IMR-90 (cell line): ENCODE data around the gene GPT2. TPM values are rescaled to one million over a fixed set of nuclear protein-coding genes. Genes with fewer than 3 reads are reported as not detected.

ENCODE experiments used
- ATAC-seq: fragments of 200-7000 bp; cut with Tn5 transposase; 2 replicates; pipeline ENCODE4 v1.9.1; 2020; ENCODE audit warnings: low read depth, mild to moderate bottlenecking, moderate library complexity
- BruUV-seq: library from RNA; stranded (reverse); fragments of 400-500 nt; replicated peaks from 2 replicates; lab custom pipeline; 2021; lab: Mats Ljungman, UMichigan
- CTCF ChIA-PET: fragments of 300-600 bp; formaldehyde crosslinking; extraction: SDS; loops from one replicate; lab custom pipeline; 2021; ENCODE audit warnings: antibody characterized with exemption; lab: Yijun Ruan, JAX
- POLR2A ChIA-PET: fragments of 300-600 bp; sonication (Branson Sonifier 250); formaldehyde crosslinking; loops from one replicate; lab custom pipeline; 2022; ENCODE audit warnings: antibody characterized with exemption; ENCODE audit not compliant: unreplicated experiment; lab: Charles Lee
- DNase-seq: peaks from one replicate; pipeline ENCODE4 v3.0.0; 2013
- H2AFZ ChIP-seq: replicated peaks from 2 replicates; pipeline ENCODE3; 2013; ENCODE audit warnings: low read length, mild to moderate bottlenecking; ENCODE audit not compliant: poor library complexity
- H2AK5ac ChIP-seq: 2 replicates; pipeline ENCODE4 v1.6.1; 2013; ENCODE audit warnings: low read depth, low read length, inconsistent platforms
- H2AK9ac ChIP-seq: replicated peaks from 2 replicates; pipeline ENCODE3; 2013; ENCODE audit warnings: mild to moderate bottlenecking, low read depth, low read length, moderate library complexity; ENCODE audit not compliant: poor library complexity
- H2BK120ac ChIP-seq: 2 replicates; pipeline ENCODE4 v1.6.1; 2013; ENCODE audit warnings: low read depth, low read length, inconsistent platforms
- H2BK15ac ChIP-seq: 3 replicates; pipeline ENCODE4 v1.6.1; 2013; ENCODE audit warnings: low read depth, low read length, inconsistent platforms
- H2BK20ac ChIP-seq: 2 replicates; pipeline ENCODE4 v1.6.1; 2013; ENCODE audit warnings: low read depth, mild to moderate bottlenecking, inconsistent platforms, low read length, moderate library complexity
- H2BK5ac ChIP-seq: 2 replicates; pipeline ENCODE4 v1.6.1; 2013; ENCODE audit warnings: mild to moderate bottlenecking, low read depth, low read length, inconsistent platforms; ENCODE audit not compliant: poor library complexity, severe bottlenecking
- H3K14ac ChIP-seq: replicated peaks from 2 replicates; pipeline ENCODE4 v1.6.1; 2013; ENCODE audit warnings: low read depth, low read length, inconsistent platforms
- H3K18ac ChIP-seq: 2 replicates; pipeline ENCODE4 v1.6.1; 2013; ENCODE audit warnings: low read depth, low read length, control low read depth
- H3K23ac ChIP-seq: 2 replicates; pipeline ENCODE4 v1.6.1; 2013; ENCODE audit warnings: low read depth, low read length, inconsistent platforms
- H3K27ac ChIP-seq: 2 replicates; pipeline ENCODE4 v1.5.1; 2013; ENCODE audit warnings: mild to moderate bottlenecking, control low read depth, low read length; ENCODE audit not compliant: insufficient read depth
- H3K27me3 ChIP-seq: 2 replicates; pipeline ENCODE4 v1.6.1; 2013; ENCODE audit warnings: low read length; ENCODE audit not compliant: control insufficient read depth, insufficient read depth
- H3K36me3 ChIP-seq: 2 replicates; pipeline ENCODE4 v1.6.1; 2013; ENCODE audit warnings: low read length, mixed read lengths; ENCODE audit not compliant: control insufficient read depth, insufficient read depth
- H3K4ac ChIP-seq: 2 replicates; pipeline ENCODE4 v1.6.1; 2013; ENCODE audit warnings: low read depth, low read length, inconsistent platforms
- H3K4me1 ChIP-seq: 2 replicates; pipeline ENCODE4 v1.6.1; 2013; ENCODE audit warnings: low read length, mixed read lengths; ENCODE audit not compliant: control insufficient read depth, insufficient read depth
- H3K4me2 ChIP-seq: 2 replicates; pipeline ENCODE4 v1.6.1; 2013; ENCODE audit warnings: low read depth, mild to moderate bottlenecking, control low read depth, low read length, moderate library complexity
- H3K4me3 ChIP-seq: 2 replicates; pipeline ENCODE4 v1.5.1; 2013; ENCODE audit warnings: low read depth, mild to moderate bottlenecking, control low read depth, low read length, moderate library complexity; ENCODE audit not compliant: insufficient read depth
- H3K56ac ChIP-seq: 2 replicates; pipeline ENCODE4 v1.6.1; 2013; ENCODE audit warnings: low read length, inconsistent platforms; ENCODE audit not compliant: insufficient read depth; ENCODE audit errors: extremely low read depth
- H3K79me1 ChIP-seq, 2 experiments: 2 replicates each; pipeline ENCODE4 v1.6.1; 2013; ENCODE audit warnings: low read length in 2 of 2, inconsistent platforms in 1 of 2, low read depth in 1 of 2
- H3K9ac ChIP-seq: 2 replicates; pipeline ENCODE4 v1.6.1; 2013; ENCODE audit warnings: low read depth, low read length, control low read depth
- H3K9me1 ChIP-seq: 2 replicates; pipeline ENCODE4 v1.6.1; 2013; ENCODE audit warnings: low read length, inconsistent platforms; ENCODE audit not compliant: insufficient read depth
- H3K9me3 ChIP-seq: 2 replicates; pipeline ENCODE4 v1.6.1; 2013; ENCODE audit warnings: low read length; ENCODE audit not compliant: control insufficient read depth, insufficient read depth
- H4K20me1 ChIP-seq: 2 replicates; pipeline ENCODE4 v1.6.1; 2013; ENCODE audit warnings: low read length, inconsistent platforms; ENCODE audit not compliant: insufficient read depth
- H4K5ac ChIP-seq: 2 replicates; pipeline ENCODE4 v1.6.1; 2013; ENCODE audit warnings: mild to moderate bottlenecking, low read depth, low read length, control low read depth
- H4K8ac ChIP-seq, 2 experiments: 2 replicates each; pipeline ENCODE4 v1.6.1; 2013; ENCODE audit warnings: low read depth in 2 of 2, low read length in 2 of 2, control low read depth in 1 of 2, inconsistent platforms in 1 of 2
- H4K91ac ChIP-seq: 2 replicates; pipeline ENCODE4 v1.6.1; 2013; ENCODE audit warnings: low read depth, low read length, inconsistent platforms; ENCODE audit not compliant: insufficient read depth
- BHLHE40 ChIP-seq: fragments of 150-350 bp; IDR thresholded peaks from 2 replicates; pipeline ENCODE4 v1.6.1; 2016; ENCODE audit warnings: mild to moderate bottlenecking, low read depth, low read length
- CEBPB ChIP-seq: IDR thresholded peaks from 2 replicates; pipeline ENCODE4 v1.6.1; 2012; ENCODE audit warnings: low read depth, low read length, improper control_type of control experiment
- CTCF ChIP-seq: conservative IDR thresholded peaks from 2 replicates; pipeline ENCODE4 v1.5.1; 2012; ENCODE audit warnings: mild to moderate bottlenecking, low read depth, low read length, improper control_type of control experiment
- ELK1 ChIP-seq: fragments of 150-350 bp; IDR thresholded peaks from 2 replicates; pipeline ENCODE4 v1.6.1; 2016; ENCODE audit warnings: low read depth, mild to moderate bottlenecking, low read length, moderate library complexity, borderline replicate concordance
- FOS ChIP-seq: fragments of 150-350 bp; IDR thresholded peaks from 2 replicates; pipeline ENCODE4 v1.6.1; 2016; ENCODE audit warnings: low read depth, low read length
- MAFK ChIP-seq: IDR thresholded peaks from 2 replicates; pipeline ENCODE4 v1.6.1; 2012; ENCODE audit warnings: low read depth, low read length, improper control_type of control experiment
- MAZ ChIP-seq: IDR thresholded peaks from 2 replicates; pipeline ENCODE4 v1.6.1; 2012; ENCODE audit warnings: low read depth, mild to moderate bottlenecking, low read length, improper control_type of control experiment, moderate library complexity, borderline replicate concordance
- MXI1 ChIP-seq: IDR thresholded peaks from 2 replicates; pipeline ENCODE4 v1.6.1; 2012; ENCODE audit warnings: low read depth, mild to moderate bottlenecking, low read length, moderate library complexity, borderline replicate concordance
- NFE2L2 ChIP-seq: fragments of 150-350 bp; IDR thresholded peaks from 2 replicates; pipeline ENCODE4 v1.6.1; 2016; ENCODE audit warnings: low read depth, mild to moderate bottlenecking, low read length
- POLR2A ChIP-seq: IDR thresholded peaks from 2 replicates; pipeline ENCODE4 v1.6.1; 2012; ENCODE audit warnings: mild to moderate bottlenecking, low read depth, low read length
- RAD21 ChIP-seq: IDR thresholded peaks from 2 replicates; pipeline ENCODE4 v1.6.1; 2012; ENCODE audit warnings: low read length, improper control_type of control experiment
- RCOR1 ChIP-seq: IDR thresholded peaks from 2 replicates; pipeline ENCODE4 v1.6.1; 2012; ENCODE audit warnings: mild to moderate bottlenecking, low read length, improper control_type of control experiment; ENCODE audit not compliant: insufficient replicate concordance
- RFX5 ChIP-seq: IDR thresholded peaks from 2 replicates; pipeline ENCODE4 v1.8.0; 2012; ENCODE audit warnings: low read depth, mild to moderate bottlenecking, low read length, moderate library complexity
- SMC3 ChIP-seq: fragments of 150-350 bp; IDR thresholded peaks from 2 replicates; pipeline ENCODE4 v1.6.1; 2016; ENCODE audit warnings: low read depth, mild to moderate bottlenecking, antibody characterized with exemption, low read length, moderate library complexity
- USF2 ChIP-seq: fragments of 150-350 bp; IDR thresholded peaks from 2 replicates; pipeline ENCODE4 v1.6.1; 2017; ENCODE audit warnings: mild to moderate bottlenecking, antibody characterized with exemption, low read length, low read depth
- WGBS, 2 experiments: methylation state at CpG; one replicate each; pipeline versions ENCODE4 v1.1.5 to v1.1.7; 2013; ENCODE audit warnings: missing lambda C conversion rate in 2 of 2; ENCODE audit not compliant: insufficient read length in 1 of 2; ENCODE audit errors: extremely low coverage in 2 of 2; 5-methylcytosine and 5-hydroxymethylcytosine counted together
- dilution Hi-C: fragments of 300-500 bp; cut with HindIII; formaldehyde crosslinking; loops from one replicate; pipeline ENCODE4 v1.14.3; 2018; ENCODE audit warnings: low sequenced_read_pairs; ENCODE audit not compliant: unreplicated experiment
- in situ Hi-C: fragments of 300-500 bp; cut with MboI; formaldehyde crosslinking; loops from 3 replicates; pipeline ENCODE4 v1.14.3; 2019; ENCODE audit warnings: low sequenced_read_pairs, inconsistent platforms, mixed read lengths
- intact Hi-C: fragments of 100-400 bp; cut with micrococcal nuclease; formaldehyde crosslinking; loops from 2 replicates; pipeline ENCODE4 v1.10.0; 2022
- polyA plus RNA-seq, 3 experiments: library from polyadenylated mRNA; depleted of rRNA; stranded (reverse); fragments of >200 nt; gene quantifications; 2 replicates each; pipeline ENCODE4 v1.2.3, GENCODE V29; 2012; ENCODE audit warnings: low replicate concordance in 1 of 3
- total RNA-seq: library from RNA; depleted of rRNA; stranded (reverse); fragments of >200 nt; gene quantifications from 2 replicates; pipeline ENCODE4 v1.2.3, GENCODE V29; 2012

GPT2 gene
- total and polyA plus RNA-seq, 2 of the 4 experiments (the other 2 are of a cell fraction), result 26.4 to 31.5 TPM

GRCh38 chr16:46900455-46901235 lies 16.5 kb downstream of the GPT2 start:
- intact Hi-C loops, result no loop called here
- ATAC-seq, result no peak
- Histone ChIP-seq H3K79me1 (peaks cover 14 to 28% of the 10 kb centered on the region in 2 experiments; a peak in 3 of 4 replicates), H4K91ac (no peak overlapping the region), H3K56ac (no peak overlapping the region), H4K8ac (no peak overlapping the region), H3K4me2 (no peak overlapping the region), H2AK9ac (no peak overlapping the region), H3K4me1 (peaks cover 9% of the 10 kb centered on the region), H2BK15ac (no peak overlapping the region), H3K18ac (no peak overlapping the region), H3K36me3 (peaks cover 51% of the 10 kb centered on the region), H4K5ac (no peak overlapping the region), H3K27ac (no peak overlapping the region), H3K27me3 (no peaks in the 10 kb centered on the region), H2BK120ac (no peak overlapping the region), H3K9me3 (no peaks in the 10 kb centered on the region), H3K4ac (no peak overlapping the region), H2BK20ac (no peak overlapping the region), H3K4me3 (no peak overlapping the region), H3K9me1 (peaks cover 13% of the 10 kb centered on the region; the same call in 1 of the 2 replicates), H2AK5ac (no peak overlapping the region), H3K14ac (no peak overlapping the region), H3K9ac (no peak overlapping the region), H4K20me1 (peaks cover 18% of the 10 kb centered on the region), H3K23ac (no peak overlapping the region), H2AFZ (no peak overlapping the region), H2BK5ac (no peak overlapping the region)
- dilution Hi-C loops, result no loop called here
- ChIA-PET CTCF (interaction anchor here (1.6 kb wide), 1 partner anchor 47 kb away, joined by 6 read pairs; no protein-coding TSS in a partner anchor), POLR2A (no interaction called here)
- DNase-seq, result no peak
- 100% methylated on average over 1 of the region's 19 CpGs; no CpG with 5 or more reads in 1 of the 2 experiments for WGBS, 2 experiments
- no TSS peak for BruUV-seq
- in situ Hi-C loops, result no loop called here
- TF ChIP-seq SMC3, result no peak
- no peak for TF ChIP-seq ELK1
- no peak for TF ChIP-seq RFX5
- no peak for TF ChIP-seq CEBPB
- TF ChIP-seq CTCF, result no peak
- no peak for TF ChIP-seq MAFK
- no peak for TF ChIP-seq BHLHE40
- no peak for TF ChIP-seq FOS
- no peak for TF ChIP-seq USF2
- no peak for TF ChIP-seq RCOR1
- TF ChIP-seq MAZ, result no peak
- no peak for TF ChIP-seq MXI1
- no peak for TF ChIP-seq POLR2A
- TF ChIP-seq RAD21, result no peak
- TF ChIP-seq NFE2L2, result no peak
